Activated CD8-positive, alpha-beta T cell treated with anti-CD3 and anti-CD28 coated beads for 36 hours (primary cell): Measurements from ENCODE around the gene KRTAP3-1. TPM values are rescaled to one million over a fixed set of nuclear protein-coding genes. Genes with fewer than 3 reads are reported as not detected.
"Not testable (repeated sequence)": the region's sequence is repeated elsewhere in the genome, so short reads cannot be mapped to it uniquely, and the experiment has no call there.

ENCODE experiments used
- ATAC-seq: fragments of 200-7000 bp; cut with Tn5 transposase; one replicate; pipeline ENCODE4 v1.10.0; 2021; ENCODE audit warnings: mild to moderate bottlenecking, moderate library complexity
- CTCF ChIA-PET: fragments of 350-600 bp; sonication (Branson Sonifier 250); formaldehyde crosslinking; loops from one replicate; lab custom pipeline; 2021; ENCODE audit warnings: antibody characterized with exemption; lab: Charles Lee
- POLR2A ChIA-PET: fragments of 350-600 bp; sonication (Branson Sonifier 250); formaldehyde crosslinking; loops from one replicate; lab custom pipeline; 2021; ENCODE audit warnings: antibody characterized with exemption; lab: Charles Lee
- DNase-seq: peaks from one replicate; pipeline ENCODE4 v3.0.0-alpha.2; 2020
- H3K27ac Mint-ChIP-seq: one replicate; pipeline ENCODE4 v1.8.0; 2021; ENCODE audit warnings: mild to moderate bottlenecking, mixed read lengths
- H3K27me3 Mint-ChIP-seq: one replicate; pipeline ENCODE4 v1.8.0; 2021; ENCODE audit warnings: mixed read lengths
- H3K36me3 Mint-ChIP-seq: one replicate; pipeline ENCODE4 v1.8.0; 2021; ENCODE audit warnings: low read depth, mixed read lengths
- H3K4me1 Mint-ChIP-seq: one replicate; pipeline ENCODE4 v1.8.0; 2021; ENCODE audit warnings: low read depth, mixed read lengths
- H3K4me3 Mint-ChIP-seq: one replicate; pipeline ENCODE4 v1.8.0; 2021; ENCODE audit warnings: mild to moderate bottlenecking, moderate library complexity, mixed read lengths
- H3K9me3 Mint-ChIP-seq: one replicate; pipeline ENCODE4 v1.8.0; 2021; ENCODE audit warnings: mixed read lengths
- intact Hi-C: fragments of 100-400 bp; cut with micrococcal nuclease; formaldehyde crosslinking; loops from one replicate; pipeline ENCODE4 v1.10.0; 2022
- total RNA-seq, 2 experiments: library from RNA; stranded (reverse); gene quantifications; one replicate each; pipeline ENCODE4 v1.2.3, GENCODE V29; 2021
- TF ChIP-seq, protein P1 (sequence below): fragments of 200-600 bp; IDR thresholded peaks from one replicate; pipeline ENCODE4 v1.8.0; 2022; ENCODE audit warnings: antibody characterized with exemption, mild to moderate bottlenecking

Gene KRTAP3-1
- total RNA-seq, 2 experiments from 2014 or later: not detected

GRCh38 chr17:41009301-41009760 is 403 bp upstream of the KRTAP3-1 start:
- no peak overlapping the region for H3K4me3 Mint-ChIP-seq
- no peaks in the 10 kb centered on the region for H3K36me3 Mint-ChIP-seq
- H3K4me1 Mint-ChIP-seq: no peaks in the 10 kb centered on the region
- DNase-seq (no peak), ATAC-seq (no peak)
- CTCF ChIA-PET: no interaction called here
- no peaks in the 10 kb centered on the region for H3K9me3 Mint-ChIP-seq
- POLR2A ChIA-PET: no interaction called here
- H3K27ac Mint-ChIP-seq: no peak overlapping the region
- no peaks in the 10 kb centered on the region for H3K27me3 Mint-ChIP-seq
- intact Hi-C loops: no loop called here
- TF ChIP-seq, protein P1, sequence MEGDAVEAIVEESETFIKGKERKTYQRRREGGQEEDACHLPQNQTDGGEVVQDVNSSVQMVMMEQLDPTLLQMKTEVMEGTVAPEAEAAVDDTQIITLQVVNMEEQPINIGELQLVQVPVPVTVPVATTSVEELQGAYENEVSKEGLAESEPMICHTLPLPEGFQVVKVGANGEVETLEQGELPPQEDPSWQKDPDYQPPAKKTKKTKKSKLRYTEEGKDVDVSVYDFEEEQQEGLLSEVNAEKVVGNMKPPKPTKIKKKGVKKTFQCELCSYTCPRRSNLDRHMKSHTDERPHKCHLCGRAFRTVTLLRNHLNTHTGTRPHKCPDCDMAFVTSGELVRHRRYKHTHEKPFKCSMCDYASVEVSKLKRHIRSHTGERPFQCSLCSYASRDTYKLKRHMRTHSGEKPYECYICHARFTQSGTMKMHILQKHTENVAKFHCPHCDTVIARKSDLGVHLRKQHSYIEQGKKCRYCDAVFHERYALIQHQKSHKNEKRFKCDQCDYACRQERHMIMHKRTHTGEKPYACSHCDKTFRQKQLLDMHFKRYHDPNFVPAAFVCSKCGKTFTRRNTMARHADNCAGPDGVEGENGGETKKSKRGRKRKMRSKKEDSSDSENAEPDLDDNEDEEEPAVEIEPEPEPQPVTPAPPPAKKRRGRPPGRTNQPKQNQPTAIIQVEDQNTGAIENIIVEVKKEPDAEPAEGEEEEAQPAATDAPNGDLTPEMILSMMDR: no peak

DNA sequence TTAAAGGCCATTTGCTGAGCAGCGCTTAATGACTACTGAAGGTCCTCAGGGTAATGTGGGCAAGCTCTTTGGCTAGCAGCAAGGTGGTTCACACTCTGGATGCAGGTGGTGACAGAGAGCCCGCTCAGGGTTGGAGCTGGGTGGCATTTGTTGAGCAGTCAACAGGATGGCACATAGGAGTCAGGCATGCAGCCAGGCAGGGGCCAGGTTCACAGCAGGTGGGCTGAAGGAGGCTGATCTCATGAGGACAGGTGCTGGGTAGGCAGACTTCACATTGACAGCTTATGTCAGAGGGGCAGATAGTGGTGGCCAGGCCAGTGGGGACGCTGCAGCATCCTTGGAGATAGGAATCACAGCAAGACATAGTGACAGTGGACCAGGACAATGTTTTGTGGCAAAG is 4.5 kb downstream of the KRTAP3-1 start:
- Mint-ChIP-seq H3K36me3 (no peaks in the 10 kb centered on the region), H3K4me3 (no peak overlapping the region), H3K4me1 (no peaks in the 10 kb centered on the region), H3K9me3 (no peaks in the 10 kb centered on the region), H3K27me3 (peaks cover 2% of the 10 kb centered on the region), H3K27ac (no peak overlapping the region)
- ChIA-PET CTCF (no interaction called here), POLR2A (interaction anchor here (0.7 kb wide), 1 partner anchor 11 kb away, joined by 3 read pairs; no protein-coding TSS in a partner anchor)
- DNase-seq: no peak
- TF ChIP-seq, protein P1: no peak
- no peak for ATAC-seq
- intact Hi-C loops: no loop called here

DNA sequence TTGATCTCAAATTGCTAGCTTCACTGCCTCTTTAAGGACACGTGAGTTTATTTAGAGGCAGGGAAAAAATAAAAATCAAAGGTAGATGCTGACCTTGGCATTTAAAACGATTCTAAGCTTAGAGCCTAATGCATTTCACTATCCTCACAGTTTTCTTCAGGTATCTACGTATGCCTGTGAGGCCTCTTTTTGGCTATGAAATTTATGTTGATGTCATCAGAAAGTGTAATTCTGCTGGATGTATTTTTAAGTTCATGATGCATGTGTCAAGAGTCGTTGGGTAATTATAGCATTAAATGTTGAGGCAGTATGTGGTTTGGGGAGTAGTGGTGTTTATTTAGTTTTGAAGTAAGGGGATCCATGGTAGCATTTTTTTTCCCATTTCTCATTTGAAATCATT is 5.0 kb downstream of the KRTAP3-1 start:
- no peak for DNase-seq
- Mint-ChIP-seq H3K4me1 (no peaks in the 10 kb centered on the region), H3K36me3 (no peaks in the 10 kb centered on the region), H3K9me3 (no peaks in the 10 kb centered on the region), H3K27me3 (peaks cover 3% of the 10 kb centered on the region), H3K27ac (no peak overlapping the region), H3K4me3 (no peak overlapping the region)
- TF ChIP-seq, protein P1: no peak
- ChIA-PET POLR2A (no interaction called here), CTCF (no interaction called here)
- intact Hi-C loops: no loop called here
- ATAC-seq: no peak

DNA sequence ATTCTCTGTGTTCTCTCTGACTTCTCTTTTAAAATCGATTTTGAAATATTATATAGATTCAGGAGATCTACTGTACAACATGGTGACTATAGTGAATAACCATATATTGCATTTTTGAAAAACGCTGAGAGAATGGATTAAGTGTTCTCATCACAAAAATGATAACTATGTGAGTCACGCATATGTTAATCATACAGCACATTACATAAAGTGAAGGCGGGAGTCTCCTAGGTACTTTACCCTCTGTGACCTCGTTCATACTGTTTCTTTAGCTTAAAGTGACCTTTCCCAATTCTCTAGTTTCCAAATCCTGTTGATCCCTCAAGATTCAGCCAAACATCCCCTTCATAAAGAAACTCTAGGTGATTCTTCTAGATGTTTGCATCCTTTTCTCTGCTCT is 6.1 kb downstream of the KRTAP3-1 start:
- intact Hi-C loops: no loop called here
- TF ChIP-seq, protein P1: no peak
- Mint-ChIP-seq H3K9me3 (no peaks in the 10 kb centered on the region), H3K27ac (no peak overlapping the region), H3K4me3 (no peak overlapping the region), H3K27me3 (peaks cover 8% of the 10 kb centered on the region), H3K4me1 (no peaks in the 10 kb centered on the region), H3K36me3 (no peaks in the 10 kb centered on the region)
- no peak for DNase-seq
- POLR2A ChIA-PET: no interaction called here
- CTCF ChIA-PET: no interaction called here
- ATAC-seq: no peak

GRCh38 chr17:41001795-41002194 is 7.1 kb downstream of the KRTAP3-1 start:
- Mint-ChIP-seq H3K36me3 (no peaks in the 10 kb centered on the region), H3K4me3 (no peak overlapping the region), H3K27me3 (peaks cover 13% of the 10 kb centered on the region), H3K9me3 (no peaks in the 10 kb centered on the region), H3K27ac (no peak overlapping the region), H3K4me1 (no peaks in the 10 kb centered on the region)
- TF ChIP-seq, protein P1: no peak
- DNase-seq (no peak), ATAC-seq (no peak)
- POLR2A ChIA-PET: no interaction called here
- CTCF ChIA-PET: no interaction called here
- intact Hi-C loops: no loop called here

DNA sequence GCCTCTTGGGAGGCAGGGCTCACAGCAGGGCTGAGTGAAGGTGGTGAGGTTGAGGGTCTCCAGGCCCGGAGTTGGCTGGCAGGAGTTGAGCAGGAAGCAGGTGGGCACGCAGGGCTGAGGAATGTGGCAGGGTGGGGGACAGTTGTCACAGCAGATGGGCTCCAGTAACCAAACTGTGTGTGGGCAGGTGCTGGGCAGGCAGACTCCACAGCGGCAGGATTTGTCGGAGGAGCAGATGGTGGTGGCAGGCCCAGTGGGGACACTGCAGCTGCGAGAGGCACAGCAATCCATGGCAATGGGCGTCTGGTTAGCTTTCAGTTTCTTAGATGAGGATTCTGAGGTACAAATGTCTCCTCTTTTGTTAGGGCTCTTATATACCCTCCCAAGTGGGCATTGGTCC is 9.4 kb downstream of the KRTAP3-1 start, which contains the start of gene KRTAP3-2:
TSS of gene KRTAP3-2 (minus strand) at position 344 of the 400 bp plus-strand sequence. CDS start at position 291, 53 bp downstream.
- H3K4me1 Mint-ChIP-seq, H3K9me3 Mint-ChIP-seq, H3K4me3 Mint-ChIP-seq, intact Hi-C loops, H3K36me3 Mint-ChIP-seq, CTCF ChIA-PET, DNase-seq, POLR2A ChIA-PET, ATAC-seq, H3K27ac Mint-ChIP-seq: not testable (repeated sequence)
- peaks cover 15% of the 10 kb centered on the region for H3K27me3 Mint-ChIP-seq
